HT1080 (cell line): Measurements from ENCODE around the gene HIVEP3. TPM values are rescaled to one million over a fixed set of nuclear protein-coding genes. Genes with fewer than 3 reads are reported as not detected.

ENCODE experiments used
- DNase-seq: peaks from one replicate; pipeline ENCODE4 v3.0.0-alpha.2; 2015; ENCODE audit warnings: low read depth
- total RNA-seq: library from RNA; depleted of rRNA; stranded (reverse); fragments of >200 nt; shearing (Covaris generic); gene quantifications from 2 replicates; pipeline ENCODE4 v1.2.3, GENCODE V29; 2014

Gene HIVEP3
- total RNA-seq, 1 experiment from 2014 or later, result 6.2 TPM

- no peak for DNase-seq
These were observed 263.1 kb downstream of the HIVEP3 start for GRCh38 chr1:41655632-41656031.

- no peak for DNase-seq
These were observed 265.1 kb downstream of the HIVEP3 start for GRCh38 chr1:41653574-41653973.

DNA sequence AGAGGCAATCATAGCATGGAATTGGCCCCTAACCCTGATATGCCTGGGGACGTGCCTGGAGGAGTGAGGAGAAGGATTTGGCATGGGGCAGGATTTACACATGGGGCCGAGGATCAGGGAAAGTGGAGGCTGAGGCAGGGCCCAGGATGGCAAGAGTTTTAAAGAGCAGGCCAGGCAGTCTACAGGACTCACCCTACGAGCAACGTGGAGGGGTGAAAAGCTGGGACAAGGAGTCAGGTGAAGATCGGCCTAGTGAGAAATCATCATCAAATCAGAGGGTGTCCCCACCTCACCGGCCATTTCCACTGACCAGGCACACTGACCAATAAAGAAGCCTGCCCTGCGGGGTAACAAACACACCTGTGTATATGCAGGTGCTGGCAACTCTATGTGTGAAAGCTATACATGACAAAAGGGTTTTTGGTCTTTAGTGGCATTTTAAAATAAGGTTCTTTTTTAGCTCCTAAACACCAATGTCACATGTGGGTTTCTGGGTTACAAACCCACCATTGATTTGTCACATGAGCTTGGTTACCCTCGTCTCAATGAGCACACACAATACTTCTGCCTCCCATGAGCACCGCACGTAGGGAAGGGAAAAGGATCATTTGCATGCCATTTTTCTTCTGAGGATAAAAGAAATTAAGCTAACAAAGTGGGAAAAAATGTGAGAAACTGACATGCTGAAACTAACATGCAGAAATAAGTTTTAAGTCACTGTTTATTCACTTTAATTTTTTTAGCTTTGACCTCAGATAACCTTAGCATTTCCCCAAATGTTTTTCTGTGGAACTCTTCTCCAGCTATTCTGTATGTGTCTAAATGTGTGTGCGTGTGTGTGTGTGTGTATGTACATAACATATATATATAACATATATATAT is 266.1 kb downstream of the HIVEP3 start:
- no peak for DNase-seq

DNA sequence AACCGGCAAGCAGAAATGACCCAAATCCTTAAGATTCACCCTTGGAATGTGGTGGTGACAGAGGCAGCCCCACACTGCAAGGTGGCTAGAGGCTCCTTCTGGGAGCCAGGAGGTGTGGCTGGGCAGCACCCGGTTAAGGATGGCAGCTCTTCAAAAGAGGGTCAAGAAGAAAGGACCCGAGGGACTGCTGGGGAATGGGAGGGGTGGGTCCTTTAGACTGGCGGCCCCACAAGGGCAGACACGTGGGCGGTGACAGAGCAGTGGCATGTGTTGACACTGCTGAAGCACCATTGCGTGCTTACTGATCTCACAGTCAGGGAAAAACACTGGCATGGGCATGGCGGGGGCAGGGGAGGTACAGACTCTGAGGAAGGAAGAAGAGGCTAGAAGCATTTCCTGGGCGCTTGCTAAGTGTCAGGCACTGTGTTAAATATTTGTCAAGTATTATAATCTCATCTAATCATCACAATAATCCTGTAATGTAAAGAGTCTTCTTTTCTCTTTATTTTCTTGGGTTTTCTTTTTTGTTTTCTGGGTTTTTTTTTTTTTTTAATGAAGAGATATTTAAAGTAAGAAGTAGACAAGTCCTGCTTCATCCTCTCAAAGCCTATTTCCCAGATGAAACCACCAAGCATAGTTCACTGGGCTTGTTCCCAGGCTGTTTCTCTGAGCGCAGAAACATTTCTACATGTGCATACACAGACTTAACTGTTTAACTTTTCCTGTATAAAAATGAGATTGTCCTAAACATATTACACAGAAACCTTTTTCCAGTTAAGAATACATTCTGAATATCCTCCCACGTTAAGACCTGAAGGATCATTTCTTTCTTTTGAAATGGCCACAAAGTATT is 268.5 kb downstream of the HIVEP3 start:
- no peak for DNase-seq

GRCh38 chr1:41649396-41650027 is 269.2 kb downstream of the HIVEP3 start:
- no peak for DNase-seq

GRCh38 chr1:41648844-41649243 is 269.9 kb downstream of the HIVEP3 start:
- DNase-seq, result no peak

DNA sequence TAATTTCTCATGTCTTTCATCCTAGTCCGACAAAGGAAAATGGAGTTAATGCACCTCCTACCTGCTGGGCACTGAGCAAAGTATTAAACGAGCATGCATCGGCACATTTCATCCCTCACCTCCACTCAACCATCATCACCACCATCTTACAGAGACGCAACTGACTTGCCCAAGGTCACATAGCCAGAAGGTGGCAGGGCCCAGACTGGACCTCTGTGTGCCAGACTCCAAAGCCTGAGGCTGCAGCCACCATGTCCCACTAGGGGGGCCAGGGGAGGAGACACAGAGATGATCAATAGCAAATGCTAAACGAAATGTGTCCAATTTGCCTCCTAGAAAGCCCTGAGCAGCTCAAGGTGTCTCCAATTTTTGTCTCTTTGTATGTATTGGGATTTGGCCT is 270.5 kb downstream of the HIVEP3 start:
- no peak for DNase-seq

GRCh38 chr1:41647221-41648135 is 271.2 kb downstream of the HIVEP3 start:
- no peak for DNase-seq

- DNase-seq, result no peak
These were observed 272.5 kb downstream of the HIVEP3 start for GRCh38 chr1:41646186-41646585.

- DNase-seq, result no peak
These were observed 273.7 kb downstream of the HIVEP3 start for GRCh38 chr1:41645062-41645461.

GRCh38 chr1:41642922-41643821 is 275.6 kb downstream of the HIVEP3 start:
- no peak for DNase-seq

DNA sequence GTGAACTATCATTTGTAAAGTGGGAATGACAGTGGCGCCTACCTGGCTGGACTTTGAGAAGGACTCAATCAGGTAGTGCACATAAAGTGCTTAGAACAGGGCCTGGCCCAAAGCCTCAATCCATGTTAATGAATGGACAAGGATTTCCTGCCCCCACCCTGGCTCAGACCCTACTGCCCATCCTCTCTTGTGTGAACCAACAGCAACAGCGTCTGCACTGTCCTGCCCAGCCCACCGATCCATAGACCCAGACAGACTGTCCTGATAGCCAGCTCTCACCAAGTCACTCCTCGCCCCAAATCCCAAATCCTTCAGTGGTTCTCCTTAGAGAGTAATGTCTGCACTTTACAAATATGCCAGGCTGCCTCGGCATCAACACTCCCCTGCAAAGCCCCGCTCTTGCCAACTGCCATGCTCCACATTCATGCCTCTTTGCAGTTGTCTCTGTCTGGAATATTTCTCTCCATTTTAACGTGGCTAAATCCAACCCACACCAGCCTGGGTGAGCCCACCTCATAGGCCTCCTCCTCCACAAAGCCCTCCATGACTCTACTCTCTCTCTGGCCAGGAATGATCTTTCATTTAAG is 276.7 kb downstream of the HIVEP3 start:
- DNase-seq, result no peak

GRCh38 chr1:41641475-41641814 is 277.3 kb downstream of the HIVEP3 start:
- DNase-seq, result no peak

DNA sequence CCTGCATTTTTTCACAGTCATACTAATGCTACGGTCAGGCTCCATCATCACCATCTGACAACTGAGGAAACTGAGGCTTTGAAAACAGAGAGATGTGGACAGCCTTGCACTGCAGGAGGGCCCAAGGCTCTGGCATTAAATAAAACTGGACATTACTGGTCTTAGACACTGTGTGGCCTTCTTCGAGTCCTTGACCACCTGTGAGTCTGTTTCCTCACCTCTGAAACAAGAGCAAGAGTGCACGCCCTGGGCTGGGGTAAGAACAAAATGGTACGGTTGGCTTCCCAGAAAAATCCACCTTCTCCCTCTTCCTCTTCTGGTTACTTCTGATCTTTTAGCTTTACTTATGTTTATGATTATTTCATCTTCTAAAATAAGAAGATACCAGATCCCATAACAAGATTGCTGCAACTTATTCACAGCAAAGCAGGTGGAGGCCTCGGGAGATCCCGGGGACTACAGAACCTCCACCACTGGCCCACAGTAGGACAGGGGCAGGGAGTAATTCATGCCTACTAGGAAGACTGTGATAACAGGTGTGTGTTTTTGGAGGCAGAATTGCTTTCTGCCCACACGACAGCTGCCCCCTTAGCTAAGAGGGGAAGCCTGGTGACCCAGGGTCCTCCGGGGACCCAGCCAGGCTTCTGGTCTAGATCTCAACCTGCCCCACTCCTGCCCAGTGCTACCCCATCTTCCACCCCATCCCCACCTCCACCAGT is 277.8 kb downstream of the HIVEP3 start:
- no peak for DNase-seq

DNA sequence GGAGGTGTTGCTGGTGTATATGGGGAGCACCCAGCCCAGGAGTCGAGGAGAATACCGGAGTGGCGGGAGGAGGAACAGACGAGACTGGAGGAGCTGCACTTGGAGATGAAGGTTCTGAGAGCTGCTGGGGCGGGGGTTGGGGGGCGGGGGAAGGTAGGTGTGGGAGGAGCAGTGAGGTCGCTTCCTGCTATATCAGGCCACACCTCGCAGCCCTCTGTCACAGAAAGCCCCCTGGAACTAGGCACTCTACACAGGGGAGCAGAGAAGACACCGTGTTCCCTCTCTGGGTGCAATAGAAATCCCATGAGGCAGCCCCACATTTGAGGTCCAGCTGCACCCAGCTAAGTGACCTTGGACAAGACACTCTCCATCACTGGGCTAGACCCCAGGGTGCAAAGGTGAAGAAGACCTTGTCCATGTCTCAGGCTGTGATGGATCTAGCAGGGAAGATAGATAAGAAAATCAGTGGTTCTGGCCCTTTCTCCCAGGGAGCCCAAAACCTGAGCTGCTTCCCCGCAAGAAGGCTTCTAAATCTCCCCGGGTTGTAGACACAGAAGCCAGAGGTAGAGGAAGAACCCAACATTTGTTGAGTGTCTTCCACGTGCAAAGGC is 278.5 kb downstream of the HIVEP3 start:
- no peak for DNase-seq

DNA sequence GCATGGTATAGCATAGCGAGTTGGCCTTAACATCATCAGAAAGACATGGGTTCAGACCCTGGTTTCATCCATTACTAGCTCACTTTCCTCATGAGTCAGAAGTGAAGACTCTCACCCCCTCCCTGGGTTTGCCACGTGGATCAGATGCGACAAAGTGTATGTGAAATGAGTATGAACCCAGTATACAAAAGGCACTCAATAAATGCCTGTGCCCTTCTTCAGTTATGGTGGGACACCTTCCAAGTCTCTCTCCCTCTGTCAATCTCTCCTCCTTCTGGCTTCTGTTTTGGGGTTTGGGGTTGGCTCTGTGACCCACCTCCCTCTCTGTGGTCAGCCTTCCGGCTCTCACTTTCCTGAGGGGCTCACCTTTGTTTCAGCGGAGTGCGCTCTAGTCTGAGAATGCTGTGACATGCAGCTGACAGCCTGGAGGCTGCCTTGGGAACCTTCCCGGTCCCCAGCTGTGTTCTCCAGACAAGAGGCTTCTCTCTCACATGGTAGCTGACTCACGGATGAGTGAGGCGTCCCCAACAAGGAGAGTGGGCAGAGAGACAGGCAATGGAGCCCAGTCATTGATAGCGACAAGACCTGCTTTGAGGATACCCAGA is 279.3 kb downstream of the HIVEP3 start:
- peak; percentile 83 for DNase-seq

DNA sequence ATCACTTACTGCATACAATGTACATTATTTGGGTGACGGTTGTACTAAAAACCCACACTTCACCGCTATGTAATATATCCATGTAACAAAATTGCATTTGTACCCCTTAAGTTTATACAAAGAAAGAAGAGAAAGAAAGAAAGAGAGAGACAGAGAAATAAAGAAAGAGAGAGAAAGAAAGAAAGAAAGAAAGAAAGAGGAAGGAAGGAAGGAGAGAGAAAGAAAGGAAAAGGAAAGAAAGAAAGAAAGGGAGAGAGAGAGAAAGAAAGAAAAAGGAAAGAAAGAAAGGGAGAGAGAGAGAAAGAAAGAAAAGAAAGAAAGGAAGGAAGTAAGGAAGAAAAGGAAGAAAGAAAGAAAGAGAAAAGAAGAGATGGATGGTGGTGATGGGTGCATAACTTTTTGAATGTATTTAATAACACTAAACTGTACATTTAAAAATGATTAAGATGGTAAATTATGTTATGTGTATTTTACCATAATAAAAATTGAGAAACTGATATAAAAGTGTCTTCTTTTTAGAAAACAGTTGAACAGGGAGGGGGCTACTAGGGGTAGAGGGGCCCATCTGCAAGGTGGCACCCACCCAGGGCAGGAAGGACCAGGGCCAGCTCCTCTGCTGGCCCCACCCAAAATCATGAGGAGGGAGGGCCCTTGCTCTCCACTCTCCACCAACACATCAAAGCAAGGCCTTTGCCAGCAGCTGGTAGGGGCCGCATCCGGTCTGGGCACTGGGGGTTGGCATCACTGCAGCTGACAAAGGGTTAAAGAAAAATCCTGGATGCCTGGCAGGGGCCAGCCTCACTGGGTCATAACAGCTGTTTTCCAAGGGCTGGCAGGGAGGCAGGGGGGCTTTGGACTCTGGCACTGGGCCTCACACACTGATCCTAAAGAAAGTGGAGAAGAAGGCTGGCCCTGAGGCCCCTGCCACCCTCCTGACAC is 280.4 kb downstream of the HIVEP3 start:
- DNase-seq, result no peak
